Trophoblast cell (in vitro differentiated cells and primary cell): ENCODE data around the gene LYPD3.
A peak's percentile ranks its signal among the peaks of the same experiment; 100 is the strongest.

Experiments used
- DNase-seq, 2 donors: peaks; one replicate each; pipeline ENCODE4 v3.0.0-alpha.2; 2016
- H2AFZ ChIP-seq: 2 replicates; pipeline ENCODE4 v1.6.1; 2013; ENCODE audit warnings: low read length, moderate library complexity, mild to moderate bottlenecking; ENCODE audit not compliant: insufficient read depth, poor library complexity
- H2AK5ac ChIP-seq: 2 replicates; pipeline ENCODE4 v1.6.1; 2013; ENCODE audit warnings: mild to moderate bottlenecking, low read length
- H2BK120ac ChIP-seq: 2 replicates; pipeline ENCODE4 v1.6.1; 2013; ENCODE audit warnings: low read length, mild to moderate bottlenecking, moderate library complexity; ENCODE audit not compliant: insufficient read depth, poor library complexity
- H2BK12ac ChIP-seq: 2 replicates; pipeline ENCODE4 v1.6.1; 2013; ENCODE audit warnings: mild to moderate bottlenecking, low read length, moderate library complexity
- H2BK5ac ChIP-seq: 2 replicates; pipeline ENCODE4 v1.6.1; 2013; ENCODE audit warnings: low read length, low read depth, moderate library complexity, mild to moderate bottlenecking; ENCODE audit not compliant: poor library complexity
- H3K14ac ChIP-seq: 2 replicates; pipeline ENCODE4 v1.6.1; 2013; ENCODE audit warnings: mild to moderate bottlenecking, low read length
- H3K18ac ChIP-seq: 2 replicates; pipeline ENCODE4 v1.6.1; 2013; ENCODE audit warnings: mild to moderate bottlenecking, low read length
- H3K23ac ChIP-seq: 2 replicates; pipeline ENCODE4 v1.6.1; 2013; ENCODE audit warnings: low read length
- H3K27ac ChIP-seq: 2 replicates; pipeline ENCODE4 v1.5.1; 2013; ENCODE audit warnings: low read depth, mild to moderate bottlenecking, inconsistent platforms, low read length, moderate library complexity
- H3K27me3 ChIP-seq: 2 replicates; pipeline ENCODE4 v1.6.1; 2013; ENCODE audit warnings: inconsistent platforms, mild to moderate bottlenecking, low read length, moderate library complexity; ENCODE audit not compliant: insufficient read depth
- H3K36me3 ChIP-seq, 2 experiments: 1 replicate in 1 of 2; 2 replicates in 1 of 2; pipeline ENCODE4 v1.6.1; 2013; ENCODE audit warnings: low read length in 2 of 2, mild to moderate bottlenecking in 2 of 2, moderate library complexity in 1 of 2; ENCODE audit not compliant: insufficient read depth in 2 of 2, control insufficient read depth in 1 of 2
- H3K4ac ChIP-seq: 2 replicates; pipeline ENCODE4 v1.6.1; 2013; ENCODE audit warnings: low read depth, mild to moderate bottlenecking, low read length, moderate library complexity
- H3K4me1 ChIP-seq, 2 experiments: 1 replicate in 1 of 2; 2 replicates in 1 of 2; pipeline ENCODE4 v1.6.1; 2013; ENCODE audit warnings: low read length in 2 of 2, mild to moderate bottlenecking in 2 of 2, moderate library complexity in 1 of 2; ENCODE audit not compliant: insufficient read depth in 2 of 2, control insufficient read depth in 1 of 2
- H3K4me2 ChIP-seq: 2 replicates; pipeline ENCODE4 v1.6.1; 2013; ENCODE audit warnings: inconsistent platforms, mild to moderate bottlenecking, low read length, moderate library complexity
- H3K4me3 ChIP-seq: 2 replicates; pipeline ENCODE4 v1.5.1; 2013; ENCODE audit warnings: mild to moderate bottlenecking, low read depth, low read length, inconsistent platforms
- H3K79me1 ChIP-seq: one replicate; pipeline ENCODE4 v1.6.1; 2013; ENCODE audit warnings: low read length
- H3K79me2 ChIP-seq: 2 replicates; pipeline ENCODE4 v1.6.1; 2013; ENCODE audit warnings: low read length, mild to moderate bottlenecking; ENCODE audit not compliant: control insufficient read depth, insufficient read depth, poor library complexity
- H3K9ac ChIP-seq: 2 replicates; pipeline ENCODE4 v1.6.1; 2013; ENCODE audit warnings: mild to moderate bottlenecking, low read length
- H3K9me3 ChIP-seq: 2 replicates; pipeline ENCODE4 v1.6.1; 2013; ENCODE audit warnings: low read depth, mild to moderate bottlenecking, control low read depth, inconsistent platforms, low read length; ENCODE audit not compliant: insufficient read depth
- H4K12ac ChIP-seq: 2 replicates; pipeline ENCODE4 v1.6.1; 2013; ENCODE audit warnings: low read depth, mild to moderate bottlenecking, low read length, moderate library complexity
- H4K8ac ChIP-seq: 2 replicates; pipeline ENCODE4 v1.6.1; 2013; ENCODE audit warnings: low read depth, mild to moderate bottlenecking, low read length, moderate library complexity
- H4K91ac ChIP-seq: one replicate; pipeline ENCODE4 v1.6.1; 2013; ENCODE audit warnings: low read depth, mild to moderate bottlenecking, low read length, moderate library complexity
- WGBS: extraction: QIAGEN DNeasy Blood & Tissue Kit; methylation state at CpG from one replicate; pipeline ENCODE4 v1.1.7; 2013; ENCODE audit warnings: missing lambda C conversion rate; ENCODE audit not compliant: insufficient read length, insufficient coverage; ENCODE audit errors: extremely low coverage; 5-methylcytosine and 5-hydroxymethylcytosine counted together

Gene LYPD3

DNA sequence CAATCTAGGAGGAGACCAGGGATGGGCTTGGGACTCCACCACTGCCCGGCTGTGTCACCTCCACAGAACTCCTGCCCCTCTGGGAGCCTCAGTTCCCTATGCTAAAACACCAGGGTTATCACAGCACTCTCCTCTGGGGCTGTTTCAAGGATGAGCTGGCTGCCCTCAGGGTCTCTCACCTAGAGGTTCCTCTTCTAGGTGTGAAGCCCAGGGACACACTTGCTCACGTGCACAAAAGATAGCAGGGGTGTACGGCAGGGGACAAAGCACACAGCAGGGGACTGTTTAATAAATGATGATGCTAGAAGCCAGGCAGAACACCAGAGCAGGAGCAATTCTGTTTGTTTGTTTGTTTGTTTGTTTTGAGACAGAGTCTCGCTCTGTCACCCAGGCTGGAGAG is 16.8 kb upstream of the LYPD3 start:
- Histone ChIP-seq H3K23ac (no peak overlapping the region), H3K79me2 (no peaks in the 10 kb centered on the region), H2BK12ac (no peak overlapping the region), H3K79me1 (no peaks in the 10 kb centered on the region), H3K14ac (no peak overlapping the region), H3K27me3 (no peaks in the 10 kb centered on the region), H3K4ac (no peak overlapping the region), H3K4me3 (no peak overlapping the region), H4K12ac (no peak overlapping the region), H3K27ac (no peak overlapping the region), H2AFZ (no peak overlapping the region), H3K36me3 (peaks cover 1 to 5% of the 10 kb centered on the region in 2 experiments), H4K8ac (no peak overlapping the region), H4K91ac (no peak overlapping the region), H2AK5ac (no peak overlapping the region), H3K9ac (no peak overlapping the region), H3K4me2 (no peak overlapping the region), H2BK5ac (no peak overlapping the region), H2BK120ac (no peak overlapping the region), H3K9me3 (no peaks in the 10 kb centered on the region), H3K4me1 (peaks cover 0 to 3% of the 10 kb centered on the region in 2 experiments), H3K18ac (no peak overlapping the region)
- WGBS: no CpG with 5 or more reads among the region's 4 CpGs
- DNase-seq: peak; percentile 68 to 74

DNA sequence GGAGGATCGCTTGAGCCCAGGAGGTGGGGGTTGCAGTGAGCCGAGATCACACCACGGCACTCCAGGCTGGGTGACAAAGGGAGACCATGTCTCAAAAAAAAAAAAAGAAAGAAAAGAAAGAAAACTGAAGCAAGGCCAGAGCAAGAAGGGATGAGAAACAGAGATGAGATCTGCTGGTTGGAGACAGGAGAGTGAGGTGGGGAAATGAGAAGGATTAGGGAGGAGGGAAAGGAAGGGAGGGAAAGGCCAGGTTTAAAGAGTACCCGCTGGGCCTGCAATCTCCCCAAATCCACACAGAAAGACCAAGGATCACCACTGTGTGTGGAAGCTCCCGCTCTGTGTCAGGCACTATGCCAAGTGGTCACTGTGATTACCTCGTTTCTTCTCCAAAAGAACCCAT is 16.3 kb upstream of the LYPD3 start:
- no peaks in the 10 kb centered on the region for H3K79me1 ChIP-seq
- no peak overlapping the region for H3K4me2 ChIP-seq
- no peak overlapping the region for H2BK5ac ChIP-seq
- H3K23ac ChIP-seq: no peak overlapping the region
- no peaks in the 10 kb centered on the region for H3K27me3 ChIP-seq
- peaks cover 0 to 3% of the 10 kb centered on the region in 2 experiments for H3K4me1 ChIP-seq
- H3K4me3 ChIP-seq: no peak overlapping the region
- no peak overlapping the region for H2BK120ac ChIP-seq
- no peak for DNase-seq
- no peak overlapping the region for H3K4ac ChIP-seq
- H4K12ac ChIP-seq: no peak overlapping the region
- no peak overlapping the region for H3K18ac ChIP-seq
- H3K36me3 ChIP-seq: peaks cover 1 to 5% of the 10 kb centered on the region in 2 experiments
- H2BK12ac ChIP-seq: no peak overlapping the region
- H3K9ac ChIP-seq: no peak overlapping the region
- H3K27ac ChIP-seq: no peak overlapping the region
- no peak overlapping the region for H2AFZ ChIP-seq
- H4K8ac ChIP-seq: no peak overlapping the region
- no peaks in the 10 kb centered on the region for H3K9me3 ChIP-seq
- no peak overlapping the region for H2AK5ac ChIP-seq
- H4K91ac ChIP-seq: no peak overlapping the region
- H3K79me2 ChIP-seq: no peaks in the 10 kb centered on the region
- no CpG with 5 or more reads among the region's 6 CpGs for WGBS
- no peak overlapping the region for H3K14ac ChIP-seq

DNA sequence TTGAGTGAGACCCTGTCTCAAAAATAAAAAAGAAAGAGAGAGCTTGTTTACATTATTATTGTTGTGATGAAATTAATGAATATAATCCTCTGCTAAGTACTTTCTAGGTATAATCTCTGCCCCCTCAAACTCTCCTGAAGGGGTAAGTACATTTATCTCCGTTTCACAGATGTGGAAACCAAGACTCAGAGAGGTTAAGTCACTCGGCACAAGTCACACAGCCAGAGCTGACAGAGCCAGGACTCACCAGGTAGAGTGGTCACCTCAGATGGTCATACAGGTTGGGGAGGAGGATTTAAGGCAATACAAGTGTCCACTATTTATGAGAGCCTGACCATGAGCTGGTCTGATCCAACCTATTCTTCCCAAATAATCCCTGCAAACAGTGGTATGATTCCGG is 15.2 kb upstream of the LYPD3 start:
- H3K4me3 ChIP-seq: no peak overlapping the region
- no peak overlapping the region for H3K18ac ChIP-seq
- H3K9ac ChIP-seq: peak overlapping the region; percentile 17
- no peaks in the 10 kb centered on the region for H3K79me2 ChIP-seq
- H3K4ac ChIP-seq: no peak overlapping the region
- H3K79me1 ChIP-seq: peaks cover 2% of the 10 kb centered on the region
- peaks cover 4% of the 10 kb centered on the region in 2 experiments for H3K4me1 ChIP-seq
- DNase-seq: no peak
- no peak overlapping the region for H3K27ac ChIP-seq
- no peaks in the 10 kb centered on the region for H3K27me3 ChIP-seq
- H3K14ac ChIP-seq: no peak overlapping the region
- H3K23ac ChIP-seq: peak overlapping the region; percentile 49
- H4K8ac ChIP-seq: no peak overlapping the region
- no peak overlapping the region for H2BK5ac ChIP-seq
- WGBS: no CpG with 5 or more reads among the region's 3 CpGs
- no peaks in the 10 kb centered on the region for H3K9me3 ChIP-seq
- H4K91ac ChIP-seq: no peak overlapping the region
- no peak overlapping the region for H3K4me2 ChIP-seq
- no peak overlapping the region for H2BK120ac ChIP-seq
- no peak overlapping the region for H2AFZ ChIP-seq
- peaks cover 1 to 5% of the 10 kb centered on the region in 2 experiments for H3K36me3 ChIP-seq
- H2BK12ac ChIP-seq: no peak overlapping the region
- no peak overlapping the region for H2AK5ac ChIP-seq
- H4K12ac ChIP-seq: no peak overlapping the region

DNA sequence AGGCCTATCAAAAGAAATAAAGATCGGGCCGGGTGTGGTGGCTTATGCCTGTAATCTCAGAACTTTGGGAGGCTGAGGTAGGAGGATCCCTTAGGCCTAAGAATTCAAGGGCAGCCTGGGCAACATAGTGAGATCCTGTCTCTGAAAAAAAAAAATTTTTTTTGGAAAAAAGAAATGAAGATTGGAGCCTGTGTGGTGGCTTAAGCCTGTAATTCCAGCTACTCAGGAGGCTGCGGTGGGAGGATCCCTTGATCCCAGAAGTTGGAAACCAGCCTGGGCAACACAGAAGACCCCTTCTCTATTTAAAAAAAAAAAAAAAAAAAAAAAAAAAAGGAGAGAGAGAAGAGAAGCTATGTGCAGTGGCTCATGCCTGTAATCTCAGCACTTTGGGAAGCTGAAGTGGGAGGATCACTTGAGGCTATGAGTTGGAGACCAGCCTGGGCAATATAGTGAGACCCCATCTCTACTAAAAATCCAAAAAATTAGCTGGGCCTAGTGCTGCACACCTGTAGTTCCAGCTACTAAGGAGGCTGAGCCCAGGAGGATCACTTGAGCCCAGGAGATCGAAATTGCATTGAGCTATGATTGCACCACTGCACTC is 14.7 kb upstream of the LYPD3 start:
- H2BK12ac ChIP-seq: no peak overlapping the region
- no peak overlapping the region for H3K4me3 ChIP-seq
- DNase-seq: no peak

More for the DNA sequence above, 14.7 kb upstream of the LYPD3 start:
- Histone ChIP-seq H3K14ac (no peak overlapping the region), H4K12ac (no peak overlapping the region), H4K8ac (no peak overlapping the region), H2BK5ac (no peak overlapping the region), H3K9me3 (no peaks in the 10 kb centered on the region), H3K18ac (no peak overlapping the region), H2AFZ (no peak overlapping the region), H3K79me1 (peaks cover 4% of the 10 kb centered on the region), H2BK120ac (no peak overlapping the region), H3K23ac (no peak overlapping the region), H4K91ac (no peak overlapping the region), H3K4me2 (no peak overlapping the region), H3K27me3 (no peaks in the 10 kb centered on the region), H2AK5ac (no peak overlapping the region), H3K9ac (no peak overlapping the region), H3K4me1 (peaks cover 6 to 7% of the 10 kb centered on the region in 2 experiments), H3K4ac (no peak overlapping the region), H3K79me2 (no peaks in the 10 kb centered on the region), H3K27ac (no peak overlapping the region), H3K36me3 (peaks cover 1 to 5% of the 10 kb centered on the region in 2 experiments)
- WGBS: no CpG with 5 or more reads among the region's 4 CpGs
